ENCODE results near the gene AEN.

AEN gene

GRCh38 chr15:88652456-88653199, 31.5 kb downstream of the AEN start:
- DNase-seq, result no peak

GRCh38 chr15:88653200-88654064, 32.3 kb downstream of the AEN start:
- no peak for DNase-seq

- DNase-seq, result no peak
Measured at GRCh38 chr15:88654430-88655102, 33.4 kb downstream of the AEN start.

GRCh38 chr15:88655103-88655553, 34.0 kb downstream of the AEN start:
- DNase-seq, result no peak

GRCh38 chr15:88655800-88656488, 34.8 kb downstream of the AEN start:
- no peak for DNase-seq

- no peak for DNase-seq
Measured at GRCh38 chr15:88656760-88657221, 35.7 kb downstream of the AEN start.

GRCh38 chr15:88657326-88658069, 36.4 kb downstream of the AEN start:
- no peak for DNase-seq

GRCh38 chr15:88658070-88658965, 37.2 kb downstream of the AEN start:
- DNase-seq, result no peak

- no peak for DNase-seq
Measured at GRCh38 chr15:88658972-88659931, 38.1 kb downstream of the AEN start.

- no peak for DNase-seq
Measured at GRCh38 chr15:88661041-88661700, 40.0 kb downstream of the AEN start.

- DNase-seq, result no peak
Measured at GRCh38 chr15:88661761-88662556, 40.8 kb downstream of the AEN start.

GRCh38 chr15:88663141-88663621, 42.0 kb downstream of the AEN start:
- no peak for DNase-seq

GRCh38 chr15:88664151-88664778, 43.1 kb downstream of the AEN start:
- DNase-seq, result no peak

GRCh38 chr15:88674661-88675060, 53.5 kb downstream of the AEN start:
- DNase-seq, result no peak

- no peak for DNase-seq
Measured at GRCh38 chr15:88678755-88679154, 57.6 kb downstream of the AEN start.

- no peak for DNase-seq
Measured at GRCh38 chr15:88680241-88681001, 59.3 kb downstream of the AEN start.
